ENCODE data around the gene TPI1. TPM values are rescaled to one million over a fixed set of nuclear protein-coding genes. Genes with fewer than 3 reads are reported as not detected.

TPI1 gene
- total RNA-seq, 1 experiment from 2014 or later: 1,177 TPM

DNA sequence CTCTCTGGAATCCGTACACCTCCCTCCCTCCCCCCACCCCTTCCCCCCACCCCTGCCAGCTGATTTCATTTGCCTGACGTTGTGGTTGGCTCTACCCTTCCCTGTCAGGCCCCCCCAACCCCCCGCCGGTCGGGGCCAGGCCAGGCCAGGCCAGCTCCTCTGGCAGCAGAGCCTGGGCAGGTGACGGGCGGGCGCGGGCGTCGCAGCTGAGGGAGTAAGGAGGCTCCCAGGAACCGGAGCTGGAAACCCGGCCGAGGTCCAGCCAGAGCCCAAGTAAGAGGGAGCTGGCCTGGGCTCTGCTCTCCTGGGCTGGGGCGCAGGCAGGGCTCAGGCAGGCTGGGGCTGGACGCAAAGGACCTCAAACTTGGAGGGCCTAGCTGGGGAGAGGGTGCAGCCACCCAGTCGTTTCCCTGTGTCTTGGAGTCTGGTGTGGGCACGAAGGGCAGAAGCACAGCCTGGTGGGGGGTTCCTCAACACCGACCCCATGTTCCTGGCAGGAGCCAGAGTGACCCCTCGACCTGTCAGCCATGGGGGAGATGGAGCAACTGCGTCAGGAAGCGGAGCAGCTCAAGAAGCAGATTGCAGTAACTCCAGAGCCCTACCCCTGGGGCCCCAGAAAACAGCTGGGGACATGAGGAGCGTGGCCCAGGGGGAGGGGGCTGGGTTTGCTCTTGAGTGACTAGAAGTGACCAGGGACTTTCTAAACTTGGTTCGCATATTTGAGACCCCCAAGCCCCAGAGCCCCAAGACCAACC lies 26.4 kb upstream of the TPI1 start, which contains the start of gene GNB3:
TSS of gene GNB3 (plus strand) at position 165 of the 755 bp plus-strand sequence. CDS start at position 528, 363 bp downstream.
- no peak within 1 kb of the TSS for H2BK5ac ChIP-seq (ENCODE audit: insufficient read length, low read length)
- H3K4ac ChIP-seq (ENCODE audit: low read depth, low read length): no peak within 1 kb of the TSS
- H2BK120ac ChIP-seq (ENCODE audit: low read depth, low read length, poor library complexity, severe bottlenecking): no peak within 1 kb of the TSS
- H3K23ac ChIP-seq (ENCODE audit: insufficient read length, low read depth, low read length): no peak within 1 kb of the TSS
- H2BK12ac ChIP-seq (ENCODE audit: insufficient read length, low read depth, low read length): no peak within 1 kb of the TSS
- peaks cover 4 to 21% of the 10 kb centered on the region in 2 experiments; a peak in 3 of 4 replicates for H3K4me1 Mint-ChIP-seq
- H3K4me2 ChIP-seq (ENCODE audit: insufficient read depth, insufficient read length, low read length): no peak within 1 kb of the TSS
- H2BK15ac ChIP-seq (ENCODE audit: low read depth, low read length): no peak within 1 kb of the TSS
- no peak within 1 kb of the TSS for H3K9ac ChIP-seq (ENCODE audit: extremely low read depth, insufficient read length, low read length)
- H3K27ac ChIP-seq (ENCODE audit: insufficient read length, low read depth, low read length): no peak within 1 kb of the TSS
- H2AFZ ChIP-seq (ENCODE audit: low read length): no peak within 1 kb of the TSS
- TF ChIP-seq, protein P1, sequence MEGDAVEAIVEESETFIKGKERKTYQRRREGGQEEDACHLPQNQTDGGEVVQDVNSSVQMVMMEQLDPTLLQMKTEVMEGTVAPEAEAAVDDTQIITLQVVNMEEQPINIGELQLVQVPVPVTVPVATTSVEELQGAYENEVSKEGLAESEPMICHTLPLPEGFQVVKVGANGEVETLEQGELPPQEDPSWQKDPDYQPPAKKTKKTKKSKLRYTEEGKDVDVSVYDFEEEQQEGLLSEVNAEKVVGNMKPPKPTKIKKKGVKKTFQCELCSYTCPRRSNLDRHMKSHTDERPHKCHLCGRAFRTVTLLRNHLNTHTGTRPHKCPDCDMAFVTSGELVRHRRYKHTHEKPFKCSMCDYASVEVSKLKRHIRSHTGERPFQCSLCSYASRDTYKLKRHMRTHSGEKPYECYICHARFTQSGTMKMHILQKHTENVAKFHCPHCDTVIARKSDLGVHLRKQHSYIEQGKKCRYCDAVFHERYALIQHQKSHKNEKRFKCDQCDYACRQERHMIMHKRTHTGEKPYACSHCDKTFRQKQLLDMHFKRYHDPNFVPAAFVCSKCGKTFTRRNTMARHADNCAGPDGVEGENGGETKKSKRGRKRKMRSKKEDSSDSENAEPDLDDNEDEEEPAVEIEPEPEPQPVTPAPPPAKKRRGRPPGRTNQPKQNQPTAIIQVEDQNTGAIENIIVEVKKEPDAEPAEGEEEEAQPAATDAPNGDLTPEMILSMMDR (conservative IDR thresholded peaks at IDR 0.05): no peak
- no peak within 1 kb of the TSS for H4K91ac ChIP-seq (ENCODE audit: insufficient read length, low read depth, low read length)
- H3K4me1 ChIP-seq (ENCODE audit: insufficient read depth, low read length): no peaks in the 10 kb centered on the region
- H3K79me2 ChIP-seq (ENCODE audit: insufficient read depth, low read length): no peaks in the 10 kb centered on the region
- H4K5ac ChIP-seq (ENCODE audit: insufficient read length, low read depth, low read length): no peak within 1 kb of the TSS
- H4K8ac ChIP-seq (replicated peaks; ENCODE audit: insufficient read length, low read depth, low read length): no peak within 1 kb of the TSS
- H3K18ac ChIP-seq (ENCODE audit: insufficient read length, low read depth, low read length): no peak within 1 kb of the TSS
- no peaks in the 10 kb centered on the region for H4K20me1 ChIP-seq (ENCODE audit: control insufficient read depth, insufficient read depth, insufficient read length)
- peaks cover 29 to 73% (median 70%) of the 10 kb centered on the region in 3 experiments for H3K36me3 Mint-ChIP-seq (ENCODE audit: insufficient read depth in 1 of 3, low read depth in 3 of 3)
- H3K14ac ChIP-seq (ENCODE audit: insufficient read depth, low read length): no peak within 1 kb of the TSS
- H3K23me2 ChIP-seq (ENCODE audit: insufficient read length, low read depth, low read length, poor library complexity, severe bottlenecking): no peaks in the 10 kb centered on the region
- H3K79me1 ChIP-seq (ENCODE audit: insufficient read depth, low read depth, low read length, poor library complexity, severe bottlenecking): no peaks in the 10 kb centered on the region
- H3K27ac Mint-ChIP-seq: peak within 1 kb of the TSS in 2 of 3 experiments; percentile 39 to 67; a peak in 3 of 7 replicates
- no peak within 1 kb of the TSS for H2AK5ac ChIP-seq (ENCODE audit: insufficient read length, low read length)
- no peak within 1 kb of the TSS for H2BK20ac ChIP-seq (ENCODE audit: low read depth, low read length, poor library complexity, severe bottlenecking)
- no peaks in the 10 kb centered on the region; a peak in 1 of 5 replicates for H3K9me3 Mint-ChIP-seq
- DNase-seq: no peak
- no peak within 1 kb of the TSS for H3K4me3 Mint-ChIP-seq
- H3K56ac ChIP-seq (ENCODE audit: insufficient read length, low read depth, low read length): no peak within 1 kb of the TSS
- no peaks in the 10 kb centered on the region for H3K27me3 ChIP-seq (ENCODE audit: insufficient read depth, low read length)
- no peaks in the 10 kb centered on the region for H3K27me3 Mint-ChIP-seq (ENCODE audit: low read depth)
- no peak within 1 kb of the TSS for H3T11ph ChIP-seq (ENCODE audit: low read length)
- H3K9me3 ChIP-seq (ENCODE audit: control insufficient read depth, low read depth, low read length): no peaks in the 10 kb centered on the region
- no CpG with 5 or more reads among the region's 24 CpGs for WGBS (ENCODE audit: extremely low coverage, insufficient read length, low lambda C conversion rate)
